ENCODE data around the gene HOXA9.

- TF ChIP-seq, protein P1, sequence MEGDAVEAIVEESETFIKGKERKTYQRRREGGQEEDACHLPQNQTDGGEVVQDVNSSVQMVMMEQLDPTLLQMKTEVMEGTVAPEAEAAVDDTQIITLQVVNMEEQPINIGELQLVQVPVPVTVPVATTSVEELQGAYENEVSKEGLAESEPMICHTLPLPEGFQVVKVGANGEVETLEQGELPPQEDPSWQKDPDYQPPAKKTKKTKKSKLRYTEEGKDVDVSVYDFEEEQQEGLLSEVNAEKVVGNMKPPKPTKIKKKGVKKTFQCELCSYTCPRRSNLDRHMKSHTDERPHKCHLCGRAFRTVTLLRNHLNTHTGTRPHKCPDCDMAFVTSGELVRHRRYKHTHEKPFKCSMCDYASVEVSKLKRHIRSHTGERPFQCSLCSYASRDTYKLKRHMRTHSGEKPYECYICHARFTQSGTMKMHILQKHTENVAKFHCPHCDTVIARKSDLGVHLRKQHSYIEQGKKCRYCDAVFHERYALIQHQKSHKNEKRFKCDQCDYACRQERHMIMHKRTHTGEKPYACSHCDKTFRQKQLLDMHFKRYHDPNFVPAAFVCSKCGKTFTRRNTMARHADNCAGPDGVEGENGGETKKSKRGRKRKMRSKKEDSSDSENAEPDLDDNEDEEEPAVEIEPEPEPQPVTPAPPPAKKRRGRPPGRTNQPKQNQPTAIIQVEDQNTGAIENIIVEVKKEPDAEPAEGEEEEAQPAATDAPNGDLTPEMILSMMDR (IDR thresholded peaks at IDR 0.05), result no peak
- TF ChIP-seq POLR2A (IDR thresholded peaks at IDR 0.05), result no peak
Measured at GRCh38 chr7:27148031-27148755, 17.1 kb downstream of the HOXA9 start.

All from testis (tissue), 2 donors.